ENCODE data around the gene PRICKLE2.

PRICKLE2 gene

GRCh38 chr3:64129106-64129505, 96.2 kb downstream of the PRICKLE2 start:
- ATAC-seq = no peak
- TF ChIP-seq ZNF565 (CRISPR knock-in tag; conservative IDR thresholded peaks at IDR 0.05; ENCODE audit: low read depth) (no peak), ZFP30 (CRISPR knock-in tag; IDR thresholded peaks at IDR 0.05) (no peak), TCF4 (CRISPR knock-in tag; IDR thresholded peaks at IDR 0.05; ENCODE audit: borderline replicate concordance) (no peak), PPARA (CRISPR knock-in tag; IDR thresholded peaks at IDR 0.05; ENCODE audit: borderline replicate concordance) (no peak), ISL1 (CRISPR knock-in tag; IDR thresholded peaks at IDR 0.05) (no peak), ESRRG (CRISPR knock-in tag; IDR thresholded peaks at IDR 0.05) (no peak), SNAI2 (CRISPR knock-in tag; IDR thresholded peaks at IDR 0.05) (no peak), OSR1 (CRISPR knock-in tag; IDR thresholded peaks at IDR 0.05) (no peak), ZNF8 (CRISPR knock-in tag; IDR thresholded peaks at IDR 0.05) (no peak), ZNF70 (CRISPR knock-in tag; IDR thresholded peaks at IDR 0.05) (no peak), ZFP3 (CRISPR knock-in tag; IDR thresholded peaks at IDR 0.05) (no peak), GLIS3 (CRISPR knock-in tag; IDR thresholded peaks at IDR 0.05) (no peak), ZC3H10 (CRISPR knock-in tag; IDR thresholded peaks at IDR 0.05) (no peak)
- TF ChIP-seq, protein P1, sequence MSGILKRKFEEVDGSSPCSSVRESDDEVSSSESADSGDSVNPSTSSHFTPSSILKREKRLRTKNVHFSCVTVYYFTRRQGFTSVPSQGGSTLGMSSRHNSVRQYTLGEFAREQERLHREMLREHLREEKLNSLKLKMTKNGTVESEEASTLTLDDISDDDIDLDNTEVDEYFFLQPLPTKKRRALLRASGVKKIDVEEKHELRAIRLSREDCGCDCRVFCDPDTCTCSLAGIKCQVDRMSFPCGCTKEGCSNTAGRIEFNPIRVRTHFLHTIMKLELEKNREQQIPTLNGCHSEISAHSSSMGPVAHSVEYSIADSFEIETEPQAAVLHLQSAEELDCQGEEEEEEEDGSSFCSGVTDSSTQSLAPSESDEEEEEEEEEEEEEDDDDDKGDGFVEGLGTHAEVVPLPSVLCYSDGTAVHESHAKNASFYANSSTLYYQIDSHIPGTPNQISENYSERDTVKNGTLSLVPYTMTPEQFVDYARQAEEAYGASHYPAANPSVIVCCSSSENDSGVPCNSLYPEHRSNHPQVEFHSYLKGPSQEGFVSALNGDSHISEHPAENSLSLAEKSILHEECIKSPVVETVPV (CRISPR knock-in tag; IDR thresholded peaks at IDR 0.05) = no peak

GRCh38 chr3:64125561-64125960, 99.7 kb downstream of the PRICKLE2 start:
- TF ChIP-seq OSR1 (CRISPR knock-in tag; IDR thresholded peaks at IDR 0.05) (no peak), ZFP30 (CRISPR knock-in tag; IDR thresholded peaks at IDR 0.05) (no peak), ZFP3 (CRISPR knock-in tag; IDR thresholded peaks at IDR 0.05) (no peak), BACH2 (CRISPR knock-in tag; IDR thresholded peaks at IDR 0.05; ENCODE audit: borderline replicate concordance) (no peak), ZNF565 (CRISPR knock-in tag; conservative IDR thresholded peaks at IDR 0.05; ENCODE audit: low read depth) (no peak), TCF4 (CRISPR knock-in tag; IDR thresholded peaks at IDR 0.05; ENCODE audit: borderline replicate concordance) (no peak), GLIS3 (CRISPR knock-in tag; IDR thresholded peaks at IDR 0.05) (no peak), ZNF70 (CRISPR knock-in tag; IDR thresholded peaks at IDR 0.05) (no peak), TOX (CRISPR knock-in tag; IDR thresholded peaks at IDR 0.05; ENCODE audit: borderline replicate concordance) (no peak)
- TF ChIP-seq, protein P2, sequence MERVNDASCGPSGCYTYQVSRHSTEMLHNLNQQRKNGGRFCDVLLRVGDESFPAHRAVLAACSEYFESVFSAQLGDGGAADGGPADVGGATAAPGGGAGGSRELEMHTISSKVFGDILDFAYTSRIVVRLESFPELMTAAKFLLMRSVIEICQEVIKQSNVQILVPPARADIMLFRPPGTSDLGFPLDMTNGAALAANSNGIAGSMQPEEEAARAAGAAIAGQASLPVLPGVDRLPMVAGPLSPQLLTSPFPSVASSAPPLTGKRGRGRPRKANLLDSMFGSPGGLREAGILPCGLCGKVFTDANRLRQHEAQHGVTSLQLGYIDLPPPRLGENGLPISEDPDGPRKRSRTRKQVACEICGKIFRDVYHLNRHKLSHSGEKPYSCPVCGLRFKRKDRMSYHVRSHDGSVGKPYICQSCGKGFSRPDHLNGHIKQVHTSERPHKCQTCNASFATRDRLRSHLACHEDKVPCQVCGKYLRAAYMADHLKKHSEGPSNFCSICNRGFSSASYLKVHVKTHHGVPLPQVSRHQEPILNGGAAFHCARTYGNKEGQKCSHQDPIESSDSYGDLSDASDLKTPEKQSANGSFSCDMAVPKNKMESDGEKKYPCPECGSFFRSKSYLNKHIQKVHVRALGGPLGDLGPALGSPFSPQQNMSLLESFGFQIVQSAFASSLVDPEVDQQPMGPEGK (CRISPR knock-in tag; IDR thresholded peaks at IDR 0.05; ENCODE audit: borderline replicate concordance) = no peak
- ATAC-seq = no peak

DNA sequence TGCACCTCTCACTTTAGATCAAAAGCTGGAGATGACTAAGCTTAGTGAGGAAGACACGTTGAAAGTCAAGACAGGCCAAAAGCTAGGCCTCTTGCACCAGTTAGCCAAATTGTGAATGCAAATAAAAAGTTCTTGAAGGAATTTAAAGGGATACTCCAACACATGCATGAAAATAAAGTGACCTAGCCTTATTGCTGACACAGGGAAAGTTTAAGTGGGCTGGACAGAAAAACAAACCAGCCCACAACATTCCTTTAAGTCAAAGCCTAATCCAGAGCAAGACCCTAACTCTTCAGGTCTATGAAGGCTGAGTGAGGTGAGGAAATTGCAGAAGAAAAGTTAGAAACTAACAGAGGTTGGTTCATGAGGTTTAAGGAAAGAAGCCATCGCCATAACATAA, 101.3 kb downstream of the PRICKLE2 start:
- no peak for ATAC-seq
- TF ChIP-seq TSHZ2 (CRISPR knock-in tag; IDR thresholded peaks at IDR 0.05) (no peak), ZC3H10 (CRISPR knock-in tag; IDR thresholded peaks at IDR 0.05) (no peak), ISL1 (CRISPR knock-in tag; IDR thresholded peaks at IDR 0.05) (no peak), OSR1 (CRISPR knock-in tag; IDR thresholded peaks at IDR 0.05) (no peak), PPARA (CRISPR knock-in tag; IDR thresholded peaks at IDR 0.05; ENCODE audit: borderline replicate concordance) (no peak), ESRRG (CRISPR knock-in tag; IDR thresholded peaks at IDR 0.05) (no peak), ZNF8 (CRISPR knock-in tag; IDR thresholded peaks at IDR 0.05) (no peak), ZFP30 (CRISPR knock-in tag; IDR thresholded peaks at IDR 0.05) (no peak), GLIS3 (CRISPR knock-in tag; IDR thresholded peaks at IDR 0.05) (no peak), TOX (CRISPR knock-in tag; IDR thresholded peaks at IDR 0.05; ENCODE audit: borderline replicate concordance) (no peak)
- TF ChIP-seq, protein P2 (CRISPR knock-in tag; IDR thresholded peaks at IDR 0.05; ENCODE audit: borderline replicate concordance) = no peak

- TF ChIP-seq, protein P1 (CRISPR knock-in tag; IDR thresholded peaks at IDR 0.05) = no peak
- TF ChIP-seq ZFP3 (CRISPR knock-in tag; IDR thresholded peaks at IDR 0.05) (no peak), CREB5 (CRISPR knock-in tag; IDR thresholded peaks at IDR 0.05; ENCODE audit: low read depth) (no peak), ZNF565 (CRISPR knock-in tag; conservative IDR thresholded peaks at IDR 0.05; ENCODE audit: low read depth) (no peak), ZFP30 (CRISPR knock-in tag; IDR thresholded peaks at IDR 0.05) (no peak), ZC3H10 (CRISPR knock-in tag; IDR thresholded peaks at IDR 0.05) (no peak), CSDC2 (CRISPR knock-in tag; IDR thresholded peaks at IDR 0.05) (no peak)
- TF ChIP-seq, protein P2 (CRISPR knock-in tag; IDR thresholded peaks at IDR 0.05; ENCODE audit: borderline replicate concordance) = no peak
- no peak for ATAC-seq
Measured at GRCh38 chr3:64122476-64122875, 102.8 kb downstream of the PRICKLE2 start.

Measured in SK-N-SH treated with all-trans-retinoic acid at 6 μM for 48 hours (cell line).